ENCODE results near the gene MYO1G.

Gene MYO1G

DNA sequence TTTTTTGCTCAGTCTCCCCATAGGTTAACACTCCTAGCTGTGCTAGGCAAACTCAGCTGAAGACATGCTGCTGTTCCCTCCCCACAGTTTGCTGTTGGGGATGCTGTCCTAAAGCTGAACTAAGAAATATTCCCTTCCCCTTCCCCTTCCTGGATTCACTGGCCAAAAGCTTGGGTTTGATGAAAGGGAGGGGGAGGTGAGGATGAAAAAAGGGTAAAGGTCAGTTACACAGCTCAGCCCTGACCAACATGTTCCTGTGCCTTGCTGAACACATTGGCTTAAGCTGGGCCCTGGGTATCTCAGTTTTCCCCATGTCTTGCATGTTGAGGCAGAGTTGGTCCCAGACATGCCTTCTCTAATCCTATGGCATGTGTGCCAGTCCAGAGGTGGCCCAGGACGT, 36.5 kb upstream of the MYO1G start:
- H3K4me1 ChIP-seq (ENCODE audit: control insufficient read depth, insufficient read depth, low read length): no peaks in the 10 kb centered on the region
- H3K9me3 ChIP-seq (ENCODE audit: control insufficient read depth, insufficient read depth, low read depth, low read length): peaks cover 11% of the 10 kb centered on the region
- H3K4me3 ChIP-seq (ENCODE audit: low read depth, low read length): no peak overlapping the region
- no peak overlapping the region for H3K27ac ChIP-seq (ENCODE audit: low read depth, low read length)
- H3K9ac ChIP-seq (ENCODE audit: low read length): no peak overlapping the region
- H3K36me3 ChIP-seq (ENCODE audit: control insufficient read depth, insufficient read depth, low read length): no peaks in the 10 kb centered on the region
- no peaks in the 10 kb centered on the region for H3K27me3 ChIP-seq (ENCODE audit: control insufficient read depth, insufficient read depth, low read length)

DNA sequence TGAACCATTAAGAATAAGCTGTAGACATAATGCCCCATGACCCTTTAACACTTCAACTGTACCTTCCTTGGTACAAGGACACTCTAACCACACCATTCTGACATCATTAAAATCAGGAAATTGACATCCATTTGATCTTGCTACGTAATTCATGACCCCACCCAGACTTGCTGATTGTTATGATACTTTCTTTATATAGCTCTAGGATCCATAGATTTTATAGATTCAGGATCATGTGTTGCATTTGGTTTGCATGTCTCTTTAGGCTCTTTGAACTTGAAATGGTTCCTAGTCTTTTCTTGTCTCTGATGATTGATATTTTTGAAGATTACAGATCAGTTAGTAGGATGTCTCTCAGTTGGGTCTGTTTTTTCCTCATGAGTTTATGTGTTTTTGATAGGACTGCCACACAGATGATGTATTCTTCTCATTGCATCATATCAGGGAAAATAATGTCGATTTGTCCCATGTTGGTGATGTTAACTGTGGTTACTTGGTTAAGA, 34.7 kb upstream of the MYO1G start:
- H3K4me3 ChIP-seq (ENCODE audit: low read depth, low read length): no peak overlapping the region

DNA sequence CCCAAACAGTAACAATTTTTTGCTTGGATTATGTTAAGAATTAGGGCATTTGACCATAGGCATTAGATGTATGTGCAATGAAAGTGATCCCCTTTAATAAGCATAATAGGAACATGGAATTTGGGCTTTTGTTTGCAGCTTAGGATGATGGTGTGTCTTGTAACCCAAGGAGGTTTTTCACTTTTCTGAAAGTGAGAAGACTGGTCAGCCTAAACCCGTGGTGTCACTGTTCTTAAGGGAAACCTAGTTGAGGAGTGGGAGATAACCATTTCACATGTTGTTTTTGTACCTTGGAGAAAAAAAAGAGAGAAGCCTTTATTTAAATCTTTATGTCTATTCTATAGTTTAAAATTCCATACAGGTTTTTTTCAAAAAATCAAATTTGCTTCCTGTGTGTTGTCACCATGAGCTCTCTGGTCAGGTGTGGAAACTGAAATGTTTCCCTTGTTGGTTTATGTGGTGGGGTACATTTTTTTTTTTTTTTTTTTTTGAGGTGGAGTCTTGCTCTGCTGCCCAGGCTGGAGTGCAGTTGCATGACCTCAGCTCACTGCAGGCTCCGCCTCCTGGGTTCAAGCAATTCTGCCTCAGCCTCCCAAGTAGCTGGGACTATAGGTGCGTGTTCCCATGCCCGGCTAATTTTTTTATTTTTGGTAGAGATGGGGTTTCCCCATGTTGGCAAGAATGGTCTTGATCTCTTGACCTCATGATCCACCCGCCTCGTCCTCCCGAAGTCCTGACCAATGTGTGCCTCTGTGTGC, 28.9 kb upstream of the MYO1G start:
- no peaks in the 10 kb centered on the region for H3K27me3 ChIP-seq (ENCODE audit: control insufficient read depth, insufficient read depth, low read length)
- H3K9me3 ChIP-seq (ENCODE audit: control insufficient read depth, insufficient read depth, low read depth, low read length): no peaks in the 10 kb centered on the region
- H3K4me3 ChIP-seq (ENCODE audit: low read depth, low read length): no peak overlapping the region
- no peak overlapping the region for H3K9ac ChIP-seq (ENCODE audit: low read length)
- H3K27ac ChIP-seq (ENCODE audit: low read depth, low read length): no peak overlapping the region
- no peaks in the 10 kb centered on the region for H3K4me1 ChIP-seq (ENCODE audit: control insufficient read depth, insufficient read depth, low read length)
- H3K36me3 ChIP-seq (ENCODE audit: control insufficient read depth, insufficient read depth, low read length): no peaks in the 10 kb centered on the region

More for the DNA sequence above, 34.7 kb upstream of the MYO1G start:
- Histone ChIP-seq H3K36me3 (ENCODE audit: control insufficient read depth, insufficient read depth, low read length) (no peaks in the 10 kb centered on the region), H3K9me3 (ENCODE audit: control insufficient read depth, insufficient read depth, low read depth, low read length) (peaks cover 11% of the 10 kb centered on the region), H3K4me1 (ENCODE audit: control insufficient read depth, insufficient read depth, low read length) (no peaks in the 10 kb centered on the region), H3K27me3 (ENCODE audit: control insufficient read depth, insufficient read depth, low read length) (no peaks in the 10 kb centered on the region), H3K27ac (ENCODE audit: low read depth, low read length) (no peak overlapping the region), H3K9ac (ENCODE audit: low read length) (no peak overlapping the region)

DNA sequence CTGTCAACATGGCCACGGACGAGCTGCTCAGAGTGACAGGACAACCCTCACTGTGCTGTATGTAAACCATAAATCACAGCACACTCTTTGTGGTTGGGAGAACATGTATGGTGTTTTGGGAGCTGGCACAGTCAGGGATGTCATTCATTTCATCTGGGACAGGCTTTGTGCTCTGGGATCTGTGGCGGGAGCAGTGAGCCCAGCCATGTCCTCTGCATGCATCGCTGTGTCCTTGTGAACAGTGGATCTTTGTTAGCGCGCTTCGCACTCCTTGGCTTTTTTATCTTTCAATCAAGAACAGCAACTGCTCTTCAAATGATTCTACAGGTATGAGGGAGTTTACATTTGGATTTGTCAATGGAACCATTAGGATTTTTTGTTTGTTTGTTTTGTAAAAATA, 28.3 kb upstream of the MYO1G start:
- H3K4me3 ChIP-seq (ENCODE audit: low read depth, low read length): no peak overlapping the region

DNA sequence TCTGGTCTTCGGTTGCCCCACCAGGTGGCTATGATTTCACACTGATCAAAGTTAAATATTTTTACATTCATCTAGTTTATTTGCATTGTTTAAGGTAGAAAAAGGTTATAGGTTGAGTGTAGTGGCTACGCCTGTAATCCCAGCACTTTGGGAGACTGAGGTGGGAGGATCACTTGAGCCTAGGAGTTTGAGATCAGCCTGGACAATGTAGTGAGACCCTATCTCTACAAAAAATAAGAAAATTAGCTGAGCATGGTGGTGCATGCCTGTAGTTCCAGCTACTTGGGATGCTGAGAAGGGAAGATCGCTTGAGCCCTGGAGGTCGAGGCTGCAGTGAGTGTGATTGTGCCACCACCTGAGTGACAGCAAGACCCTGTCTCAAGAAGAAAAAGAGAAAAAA, 25.0 kb upstream of the MYO1G start:
- peaks cover 8% of the 10 kb centered on the region; the same call in 1 of the 2 replicates for H3K4me1 ChIP-seq (ENCODE audit: control insufficient read depth, insufficient read depth, low read length)
- no peak overlapping the region for H3K9ac ChIP-seq (ENCODE audit: low read length)
- no peak overlapping the region for H3K27ac ChIP-seq (ENCODE audit: low read depth, low read length)
- H3K27me3 ChIP-seq (ENCODE audit: control insufficient read depth, insufficient read depth, low read length): no peaks in the 10 kb centered on the region
- no peaks in the 10 kb centered on the region for H3K36me3 ChIP-seq (ENCODE audit: control insufficient read depth, insufficient read depth, low read length)
- no peak overlapping the region for H3K4me3 ChIP-seq (ENCODE audit: low read depth, low read length)
- no peaks in the 10 kb centered on the region for H3K9me3 ChIP-seq (ENCODE audit: control insufficient read depth, insufficient read depth, low read depth, low read length)

More for the DNA sequence above, 28.3 kb upstream of the MYO1G start:
- Histone ChIP-seq H3K27me3 (ENCODE audit: control insufficient read depth, insufficient read depth, low read length) (no peaks in the 10 kb centered on the region), H3K27ac (ENCODE audit: low read depth, low read length) (no peak overlapping the region), H3K36me3 (ENCODE audit: control insufficient read depth, insufficient read depth, low read length) (no peaks in the 10 kb centered on the region), H3K9me3 (ENCODE audit: control insufficient read depth, insufficient read depth, low read depth, low read length) (no peaks in the 10 kb centered on the region), H3K9ac (ENCODE audit: low read length) (no peak overlapping the region), H3K4me1 (ENCODE audit: control insufficient read depth, insufficient read depth, low read length) (no peaks in the 10 kb centered on the region)

DNA sequence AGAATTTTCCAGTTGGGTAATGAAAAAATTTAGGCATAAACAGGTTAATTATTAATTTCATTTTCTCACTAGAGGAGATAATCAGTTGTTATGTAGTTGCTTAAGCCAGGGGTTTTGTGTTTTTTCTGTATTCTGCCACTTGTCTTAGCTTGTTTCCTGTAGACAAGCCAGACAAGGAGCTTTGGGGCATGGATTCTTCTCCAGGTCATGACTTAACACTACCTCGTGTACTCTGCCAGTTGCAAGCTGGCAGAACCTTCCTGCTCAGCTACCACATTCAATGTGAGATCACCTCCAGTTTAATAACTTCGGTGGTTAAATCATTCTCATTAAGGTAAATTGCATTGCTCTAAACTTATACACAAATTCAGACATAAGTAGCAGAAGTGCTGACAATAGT, 23.0 kb upstream of the MYO1G start:
- no peak overlapping the region for H3K27ac ChIP-seq (ENCODE audit: low read depth, low read length)
- H3K4me1 ChIP-seq (ENCODE audit: control insufficient read depth, insufficient read depth, low read length): peaks cover 8% of the 10 kb centered on the region; the same call in 1 of the 2 replicates
- no peaks in the 10 kb centered on the region for H3K9me3 ChIP-seq (ENCODE audit: control insufficient read depth, insufficient read depth, low read depth, low read length)
- H3K9ac ChIP-seq (ENCODE audit: low read length): no peak overlapping the region
- H3K36me3 ChIP-seq (ENCODE audit: control insufficient read depth, insufficient read depth, low read length): no peaks in the 10 kb centered on the region
- H3K27me3 ChIP-seq (ENCODE audit: control insufficient read depth, insufficient read depth, low read length): no peaks in the 10 kb centered on the region
- H3K4me3 ChIP-seq (ENCODE audit: low read depth, low read length): no peak overlapping the region

DNA sequence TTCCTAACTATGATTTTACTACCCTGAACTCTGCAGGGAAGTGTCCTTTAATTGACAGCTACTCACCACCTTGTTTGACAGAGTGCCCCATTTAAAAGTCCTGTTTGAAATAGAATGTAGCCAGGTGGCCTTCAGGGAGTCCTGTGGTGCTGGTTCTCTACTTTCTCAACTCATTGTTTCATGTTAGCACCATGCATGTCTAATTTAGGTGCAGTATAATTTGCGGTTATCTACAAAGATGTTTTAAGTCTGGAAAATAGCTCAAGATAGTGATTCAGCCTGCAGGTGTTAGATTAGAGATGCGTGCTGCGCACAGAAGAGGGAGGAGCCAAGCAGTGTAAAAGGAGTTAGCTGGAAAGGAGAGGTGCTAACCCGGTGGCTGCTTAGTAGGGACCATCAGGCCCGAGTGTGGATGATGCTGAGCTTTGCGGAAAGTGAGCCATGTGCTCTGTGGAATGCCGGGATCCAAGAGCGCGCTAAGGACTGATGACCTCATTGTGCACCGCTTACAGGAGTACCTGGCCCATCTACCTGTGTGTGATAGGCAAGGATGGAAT, 22.4 kb upstream of the MYO1G start:
- Histone ChIP-seq H3K27ac (ENCODE audit: low read depth, low read length) (no peak overlapping the region), H3K4me1 (ENCODE audit: control insufficient read depth, insufficient read depth, low read length) (peaks cover 8% of the 10 kb centered on the region; the same call in 1 of the 2 replicates), H3K4me3 (ENCODE audit: low read depth, low read length) (peak overlapping the region; percentile 92), H3K36me3 (ENCODE audit: control insufficient read depth, insufficient read depth, low read length) (no peaks in the 10 kb centered on the region), H3K9ac (ENCODE audit: low read length) (no peak overlapping the region), H3K9me3 (ENCODE audit: control insufficient read depth, insufficient read depth, low read depth, low read length) (no peaks in the 10 kb centered on the region), H3K27me3 (ENCODE audit: control insufficient read depth, insufficient read depth, low read length) (no peaks in the 10 kb centered on the region)

DNA sequence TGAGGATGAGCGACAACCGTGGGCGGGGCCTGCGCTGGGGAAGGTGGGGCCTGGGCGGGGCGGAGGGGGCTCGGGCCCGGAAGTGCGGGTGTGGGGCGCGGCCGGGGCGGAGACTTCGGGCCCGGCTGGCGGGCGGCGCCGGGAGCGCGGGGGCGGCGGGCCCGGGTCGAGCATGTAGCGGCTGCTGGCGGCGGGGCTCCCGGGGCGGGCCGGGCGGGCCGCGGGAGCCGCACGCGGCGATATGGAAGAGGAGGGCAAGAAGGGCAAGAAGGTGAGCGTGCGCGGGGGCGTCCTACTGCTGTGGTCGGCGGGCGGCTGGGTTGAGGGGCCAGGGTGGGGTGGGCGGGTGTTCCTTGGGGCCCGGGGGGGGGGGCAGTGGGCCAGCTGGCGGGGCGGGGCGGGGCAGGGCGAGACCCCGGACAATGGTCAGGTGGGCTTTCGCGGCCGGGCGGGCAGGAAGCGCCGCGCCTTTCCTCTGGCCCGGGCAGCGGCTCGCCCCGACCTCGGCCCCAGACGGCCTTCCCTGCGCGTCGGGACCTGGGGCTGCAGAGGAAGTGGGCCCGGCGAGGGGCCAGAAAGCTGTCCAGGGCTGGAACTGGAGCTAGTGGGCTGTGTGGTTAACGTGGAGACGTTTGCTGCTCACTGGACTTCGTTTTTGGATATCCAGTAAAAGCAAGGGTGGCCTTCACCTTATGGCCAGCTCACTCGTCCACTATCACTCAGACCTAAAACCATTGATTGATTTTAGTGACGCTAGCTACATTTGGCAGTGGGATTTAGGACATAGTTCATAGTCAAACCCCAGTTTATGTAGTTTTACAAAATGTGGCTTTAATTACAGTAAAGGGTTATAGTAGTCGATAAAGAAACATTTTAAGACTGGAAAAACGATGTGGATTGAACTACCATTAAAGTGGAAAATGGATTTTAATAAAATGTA, 21.5 kb upstream of the MYO1G start, which contains the start of gene CCM2:
Gene CCM2, plus strand, starts transcription at position 109 of the 940 bp plus-strand sequence. Its CDS starts 133 bp downstream, at position 242.
- no peaks in the 10 kb centered on the region for H3K9me3 ChIP-seq (ENCODE audit: control insufficient read depth, insufficient read depth, low read depth, low read length)
- H3K27ac ChIP-seq (ENCODE audit: low read depth, low read length): peak within 1 kb of the TSS; percentile 86; the same call in 1 of the 2 replicates
- H3K27me3 ChIP-seq (ENCODE audit: control insufficient read depth, insufficient read depth, low read length): no peaks in the 10 kb centered on the region
- H3K36me3 ChIP-seq (ENCODE audit: control insufficient read depth, insufficient read depth, low read length): no peaks in the 10 kb centered on the region
- H3K4me1 ChIP-seq (ENCODE audit: control insufficient read depth, insufficient read depth, low read length): peaks cover 8% of the 10 kb centered on the region; the same call in 1 of the 2 replicates
- peak within 1 kb of the TSS; percentile 92 for H3K4me3 ChIP-seq (ENCODE audit: low read depth, low read length)
- H3K9ac ChIP-seq (ENCODE audit: low read length): peak within 1 kb of the TSS; percentile 90

DNA sequence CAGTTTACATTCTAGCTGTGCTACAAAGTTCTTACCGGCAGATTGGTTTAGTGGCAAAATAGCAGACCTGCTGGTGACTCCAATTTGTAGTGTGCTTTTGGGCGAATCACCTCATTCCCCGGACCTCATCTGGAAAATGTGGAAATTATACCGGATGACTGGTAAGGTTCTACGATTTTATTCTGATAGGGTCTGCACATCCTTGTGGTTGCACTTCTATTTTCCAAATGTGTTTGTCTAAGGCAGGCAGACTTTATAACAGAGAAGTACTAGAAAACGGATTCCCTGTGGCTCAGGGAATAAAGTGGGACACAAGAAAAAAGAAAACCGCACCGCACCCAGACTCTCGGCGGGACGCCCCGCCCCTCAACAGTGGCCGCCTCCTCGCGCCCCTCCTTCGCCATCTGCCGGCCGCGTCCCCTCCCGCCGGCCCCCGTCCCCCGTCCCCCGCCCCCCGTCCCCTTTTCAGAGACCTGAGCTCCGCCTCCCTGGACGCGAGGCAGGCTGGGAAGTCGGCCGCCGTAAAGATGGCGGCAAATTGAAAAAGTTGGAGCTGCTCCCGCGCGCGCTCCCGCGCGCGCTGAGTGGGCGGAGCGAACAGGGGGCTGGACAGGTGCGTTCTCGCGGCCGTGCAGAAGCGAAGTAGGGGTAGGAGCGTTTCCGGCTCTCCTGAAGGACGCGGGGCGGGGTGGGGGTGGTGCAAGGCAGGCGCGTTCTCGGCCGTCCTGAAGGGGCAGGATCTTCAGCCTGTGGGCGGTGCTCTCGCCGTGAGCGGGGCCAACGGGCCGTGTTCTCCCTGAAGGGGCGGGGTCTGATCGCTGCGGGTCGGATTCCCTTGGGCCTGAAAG, 20.7 kb upstream of the MYO1G start:
- Histone ChIP-seq H3K36me3 (ENCODE audit: control insufficient read depth, insufficient read depth, low read length) (no peaks in the 10 kb centered on the region), H3K4me1 (ENCODE audit: control insufficient read depth, insufficient read depth, low read length) (peaks cover 8% of the 10 kb centered on the region; the same call in 1 of the 2 replicates), H3K27me3 (ENCODE audit: control insufficient read depth, insufficient read depth, low read length) (no peaks in the 10 kb centered on the region), H3K9me3 (ENCODE audit: control insufficient read depth, insufficient read depth, low read depth, low read length) (no peaks in the 10 kb centered on the region), H3K9ac (ENCODE audit: low read length) (peak overlapping the region; percentile 90), H3K4me3 (ENCODE audit: low read depth, low read length) (peak overlapping the region; percentile 88), H3K27ac (ENCODE audit: low read depth, low read length) (peak overlapping the region; percentile 86; the same call in 1 of the 2 replicates)
